Activated CD4-positive, CD25-positive, alpha-beta regulatory T cell treated with anti-CD3 and anti-CD28 coated beads, Interleukin-2, amount 50 U/mL, for 72 hours (primary cell): ENCODE results near the gene TRDN.
"Not testable (repeated sequence)": the region's sequence is repeated elsewhere in the genome, so short reads cannot be mapped to it uniquely, and the experiment has no call there.

Source experiments
- DNase-seq: peaks from one replicate; pipeline ENCODE4 v3.0.0; 2021

The TRDN gene

GRCh38 chr6:123559816-123560215 is 76.9 kb downstream of the TRDN start:
- DNase-seq, result not testable (repeated sequence)

DNA sequence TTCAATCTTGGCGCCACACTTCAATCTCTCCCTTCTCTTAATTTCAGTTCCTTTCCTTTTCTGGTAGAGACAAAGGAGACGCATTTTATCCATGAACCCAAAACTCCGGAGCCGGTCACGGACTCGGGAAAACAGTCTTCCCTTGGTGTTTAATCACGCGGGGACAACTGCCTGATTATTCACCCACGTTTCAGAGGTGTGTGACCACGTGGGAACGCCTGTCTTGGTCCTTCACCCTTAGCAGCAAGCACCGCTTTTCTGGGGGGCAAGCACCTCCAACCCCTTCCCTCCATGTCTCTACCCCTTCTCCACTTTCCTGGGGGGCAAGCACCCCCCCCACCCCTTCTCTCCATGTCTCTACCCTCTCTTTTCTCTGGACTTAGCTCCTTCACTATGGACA is 79.3 kb downstream of the TRDN start:
- not testable (repeated sequence) for DNase-seq

GRCh38 chr6:123551939-123552707 is 84.6 kb downstream of the TRDN start:
- no peak for DNase-seq

- no peak for DNase-seq
Measured at GRCh38 chr6:123550052-123550617, 86.6 kb downstream of the TRDN start.

DNA sequence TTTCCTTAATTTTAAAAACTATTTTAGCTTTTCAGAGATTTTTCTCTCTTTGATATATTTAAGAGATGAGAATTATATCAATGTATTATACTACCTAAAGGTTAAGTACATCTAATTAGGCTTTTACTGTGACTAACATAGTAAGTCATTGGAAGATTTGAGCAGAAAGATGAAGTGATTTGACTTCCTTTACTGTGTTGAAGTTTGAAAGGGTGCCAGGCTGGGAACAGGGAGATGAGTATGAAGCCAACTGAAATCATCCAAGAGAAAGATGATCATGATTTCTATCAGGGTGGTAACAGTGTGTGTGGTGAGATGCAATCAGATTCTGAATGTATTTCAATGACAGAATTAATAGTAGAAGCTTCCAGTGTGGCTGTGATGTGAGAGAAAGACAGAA is 87.3 kb downstream of the TRDN start:
- DNase-seq, result no peak

- no peak for DNase-seq
Measured at GRCh38 chr6:123547216-123547978, 89.4 kb downstream of the TRDN start.

GRCh38 chr6:123546537-123546936 is 90.2 kb downstream of the TRDN start:
- no peak for DNase-seq

GRCh38 chr6:123541462-123541861 is 95.3 kb downstream of the TRDN start:
- no peak for DNase-seq

DNA sequence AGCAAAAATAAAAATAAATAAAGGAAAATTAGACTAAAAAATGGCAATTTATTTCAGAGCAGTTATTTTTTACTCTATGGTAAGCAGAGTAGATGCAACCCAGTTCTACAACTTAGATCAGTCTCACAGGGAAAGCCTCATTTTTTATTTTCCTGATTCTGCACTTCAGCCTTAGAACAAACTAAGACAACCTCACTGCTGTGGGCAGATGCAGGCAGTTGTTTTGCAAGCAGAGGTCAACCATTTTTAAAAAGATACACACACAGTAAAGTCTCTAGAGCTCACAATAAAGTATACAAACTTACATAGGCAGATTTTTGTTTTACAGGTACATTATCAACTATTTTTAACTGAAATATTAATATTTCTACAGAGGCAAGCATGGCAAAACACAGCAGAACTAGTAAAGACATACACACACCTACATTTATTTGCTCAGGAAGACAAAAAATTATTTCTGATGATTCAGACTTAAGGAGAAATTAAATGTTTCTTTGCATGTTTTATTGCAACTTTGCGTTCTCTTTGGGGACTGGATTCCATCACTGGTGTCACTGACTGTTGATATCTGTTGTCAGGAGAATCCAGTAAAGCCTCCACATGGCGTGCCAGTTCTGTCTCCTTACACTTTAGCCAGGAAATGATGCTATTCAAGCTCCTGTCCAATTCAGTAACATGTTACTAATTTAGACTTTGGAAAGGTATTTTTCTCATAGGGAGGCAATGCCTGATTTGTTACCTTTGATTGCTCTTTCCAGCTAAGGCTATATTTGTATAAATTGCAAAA is 102.7 kb downstream of the TRDN start:
- DNase-seq, result no peak

DNA sequence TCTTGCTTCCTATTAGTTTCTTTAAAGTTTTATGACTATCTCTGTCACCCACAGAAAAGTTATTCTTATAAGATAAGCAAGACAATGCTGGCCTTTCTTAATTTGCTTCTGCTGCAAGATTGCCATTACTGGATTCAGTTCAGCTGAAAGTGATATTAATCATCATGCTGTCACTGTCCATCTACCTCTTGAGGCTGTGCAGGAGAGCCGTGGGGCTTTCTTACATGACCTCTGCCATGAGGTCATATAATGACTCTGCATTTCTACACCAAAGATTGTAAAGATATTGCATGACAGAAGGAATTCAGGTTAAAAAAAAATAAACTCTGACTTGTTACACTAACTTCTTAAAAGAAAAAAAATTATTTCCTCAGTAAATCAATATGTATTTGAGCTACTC is 106.9 kb downstream of the TRDN start:
- DNase-seq, result no peak

DNA sequence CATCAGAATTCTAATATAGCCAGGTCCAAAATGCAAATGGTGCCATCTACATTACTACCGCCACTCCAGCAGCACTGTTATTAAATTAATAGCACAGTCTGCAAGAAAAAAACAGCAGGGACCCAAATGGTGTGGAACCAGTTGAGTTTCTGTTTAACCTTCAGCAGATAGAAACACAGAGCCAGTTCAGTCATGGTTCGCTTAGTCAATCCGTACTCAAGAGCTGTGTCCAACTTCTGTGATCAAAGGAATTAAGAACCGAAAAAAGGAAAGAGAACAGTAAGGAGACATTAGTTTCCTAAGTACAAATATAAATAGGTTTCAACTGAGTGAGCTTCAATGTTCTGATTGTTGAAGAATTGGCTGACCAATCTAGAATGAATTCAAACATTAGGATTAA is 107.7 kb downstream of the TRDN start:
- DNase-seq, result no peak

- no peak for DNase-seq
Measured at GRCh38 chr6:123527406-123527805, 109.3 kb downstream of the TRDN start.

DNA sequence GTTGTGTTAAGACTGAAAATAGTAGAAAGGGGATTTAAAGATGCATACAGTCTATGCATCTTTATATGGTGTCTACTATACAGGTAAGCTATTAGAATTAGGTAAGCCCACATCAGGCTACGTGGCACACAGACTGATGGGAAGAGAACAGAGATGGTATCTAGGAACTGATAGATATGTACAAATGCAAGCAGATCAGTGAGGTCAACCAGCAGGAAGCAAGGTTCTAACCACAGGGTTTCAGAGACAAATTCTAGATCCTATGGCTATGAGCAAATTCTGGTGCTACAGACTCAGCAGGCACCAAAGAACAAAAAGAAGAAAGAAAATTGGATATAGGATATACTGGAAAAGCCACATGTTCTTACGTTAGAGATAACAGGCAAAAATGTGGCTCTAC is 110.6 kb downstream of the TRDN start:
- DNase-seq, result no peak

GRCh38 chr6:123524781-123525180 is 112.0 kb downstream of the TRDN start:
- no peak for DNase-seq

GRCh38 chr6:123520217-123520616 is 116.5 kb downstream of the TRDN start:
- DNase-seq, result no peak

DNA sequence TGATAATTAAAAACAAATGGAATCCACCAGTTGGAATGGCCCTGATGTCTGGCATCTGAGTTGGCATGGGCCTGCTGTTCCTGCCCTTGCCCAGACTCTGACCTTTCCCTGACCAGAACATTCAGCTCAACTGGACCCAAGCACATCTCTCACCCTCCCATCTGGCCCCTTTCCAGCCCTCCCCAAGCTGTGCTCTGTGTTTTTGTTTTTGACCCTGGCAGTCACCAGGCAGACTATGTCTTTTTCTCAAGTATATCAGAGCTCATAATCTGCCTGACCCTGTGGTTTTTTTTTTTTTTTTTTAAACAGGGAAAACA is 117.6 kb downstream of the TRDN start:
- DNase-seq, result no peak

- no peak for DNase-seq
Measured at GRCh38 chr6:123518441-123519188, 118.1 kb downstream of the TRDN start.

DNA sequence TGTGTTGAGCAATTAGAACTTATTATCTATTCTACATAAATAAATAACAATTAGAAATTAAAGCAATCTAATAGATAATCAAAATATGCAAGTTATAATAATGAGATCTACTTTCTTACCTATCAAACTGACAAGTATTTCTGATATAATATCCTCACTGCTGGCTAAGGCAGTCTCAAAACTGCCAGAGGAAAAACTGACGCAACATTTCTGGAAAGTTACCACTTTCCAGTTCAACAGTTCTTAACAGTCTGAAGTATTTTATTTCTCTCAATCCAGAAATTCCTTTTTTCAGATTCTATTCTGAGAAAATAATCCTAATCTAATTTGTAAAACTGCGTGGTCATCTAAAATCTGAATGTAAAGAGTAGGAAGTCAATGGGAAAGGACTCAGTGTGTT is 121.0 kb downstream of the TRDN start:
- no peak for DNase-seq

DNA sequence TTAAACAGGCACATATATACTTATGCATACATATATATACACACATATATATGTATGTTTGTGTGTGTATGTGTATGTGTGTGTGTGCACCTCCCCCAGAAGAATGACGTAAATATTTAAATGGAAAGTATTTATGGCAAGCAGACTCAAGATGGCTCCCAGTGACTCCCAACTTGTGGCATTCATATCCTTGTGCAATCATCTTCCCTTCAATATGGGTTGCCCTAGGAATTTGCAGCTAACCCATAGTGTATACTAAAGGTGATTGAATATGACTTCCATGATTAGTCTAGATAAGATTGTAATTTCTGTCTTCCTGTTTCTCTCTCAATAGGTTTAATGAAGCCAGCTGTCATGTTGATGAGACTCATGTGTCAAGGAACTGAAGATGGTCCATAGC is 127.6 kb downstream of the TRDN start:
- DNase-seq, result no peak

DNA sequence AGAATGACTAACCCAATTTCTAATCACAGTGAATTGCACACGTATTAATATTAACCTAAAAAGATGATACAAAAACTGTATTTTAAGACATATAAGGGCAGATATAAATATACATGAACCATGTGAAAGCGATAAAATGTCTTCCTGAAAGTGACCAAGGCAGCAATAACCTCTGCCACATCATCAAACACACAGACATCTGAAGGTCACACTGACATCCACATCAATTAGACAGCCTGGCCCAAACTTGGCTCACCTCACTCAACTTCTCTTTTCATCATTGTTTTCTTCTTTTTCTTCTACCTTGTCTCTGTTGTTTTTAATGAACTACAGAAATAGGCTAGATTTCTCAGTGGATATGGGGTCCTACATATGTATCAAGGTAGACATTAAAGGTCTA is 128.5 kb downstream of the TRDN start:
- DNase-seq, result no peak

- no peak for DNase-seq
Measured at GRCh38 chr6:123507582-123507981, 129.2 kb downstream of the TRDN start.

DNA sequence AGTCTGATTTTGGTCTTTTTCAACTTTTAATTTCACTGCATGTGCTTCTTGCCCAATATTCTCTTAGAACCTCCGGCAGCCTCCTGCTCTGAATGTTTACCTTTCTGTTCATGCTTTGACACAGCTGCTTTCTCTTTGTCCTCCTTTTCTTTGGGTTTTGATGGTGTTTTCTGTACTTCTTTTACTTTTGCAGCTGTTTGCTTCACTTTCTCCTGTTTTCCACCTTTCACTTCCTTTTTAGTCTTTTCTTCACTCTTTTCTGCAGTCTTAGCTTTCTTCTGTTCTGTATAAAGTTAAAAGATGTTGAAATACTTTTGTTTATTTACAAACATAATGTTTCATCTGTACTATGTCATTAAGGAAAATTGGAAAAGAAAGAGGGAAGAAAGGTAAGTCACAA is 133.1 kb downstream of the TRDN start:
- no peak for DNase-seq

DNA sequence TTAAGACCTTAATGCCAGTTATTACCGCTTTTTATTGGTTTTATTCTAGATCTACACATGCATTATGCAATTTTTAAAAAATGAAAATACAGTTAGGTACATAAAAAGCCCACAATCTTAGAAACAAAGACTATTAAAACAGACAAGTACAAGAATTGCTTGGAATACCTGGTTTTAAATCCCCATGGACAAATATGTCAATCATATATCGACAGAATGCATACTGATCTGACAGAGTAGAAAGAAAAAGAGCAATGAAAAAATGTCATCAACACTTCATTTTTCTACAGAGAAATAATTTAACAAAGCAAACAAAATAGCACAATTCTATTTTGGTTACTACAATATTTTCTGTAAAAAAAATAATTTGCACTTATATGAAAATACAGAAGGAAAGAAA is 139.7 kb downstream of the TRDN start:
- no peak for DNase-seq
